Iris pigment epithelial cell (primary cell): ENCODE results near the gene UBE3C.

Source experiments
- DNase-seq: peaks from one replicate; pipeline ENCODE4 v3.0.0-alpha.2; 2011; ENCODE audit warnings: low read depth

UBE3C gene

GRCh38 chr7:157292770-157293412 is 154.2 kb downstream of the UBE3C start:
- no peak for DNase-seq

- no peak for DNase-seq
These were observed 154.7 kb downstream of the UBE3C start for GRCh38 chr7:157293413-157293788.

- no peak for DNase-seq
These were observed 156.0 kb downstream of the UBE3C start for GRCh38 chr7:157294773-157295172.

- no peak for DNase-seq
These were observed 156.6 kb downstream of the UBE3C start for GRCh38 chr7:157295338-157295737.

GRCh38 chr7:157297185-157297584 is 158.5 kb downstream of the UBE3C start:
- peak; percentile 23 for DNase-seq

GRCh38 chr7:157299317-157299612 is 160.5 kb downstream of the UBE3C start:
- DNase-seq: no peak

GRCh38 chr7:157299613-157300368 is 161.1 kb downstream of the UBE3C start:
- DNase-seq: no peak

- DNase-seq: no peak
These were observed 161.7 kb downstream of the UBE3C start for GRCh38 chr7:157300369-157300825.

GRCh38 chr7:157301610-157302120 is 162.9 kb downstream of the UBE3C start:
- DNase-seq: no peak

GRCh38 chr7:157306846-157307838 is 168.4 kb downstream of the UBE3C start:
- no peak for DNase-seq

GRCh38 chr7:157309988-157310668 is 171.4 kb downstream of the UBE3C start:
- peak; percentile 95 for DNase-seq

- DNase-seq: peak; percentile 22
These were observed 172.0 kb downstream of the UBE3C start for GRCh38 chr7:157310676-157311185.

- no peak for DNase-seq
These were observed 174.2 kb downstream of the UBE3C start for GRCh38 chr7:157312941-157313340.

- DNase-seq: no peak
These were observed 174.9 kb downstream of the UBE3C start for GRCh38 chr7:157313645-157314044.

GRCh38 chr7:157318015-157318706 is 179.4 kb downstream of the UBE3C start:
- peak; percentile 64 for DNase-seq
